Stimulated activated CD8-positive, alpha-beta memory T cell treated with anti-CD3 and anti-CD28 coated beads, Interleukin-7, amount 100 ng/mL, for 1 hour (primary cell): Measurements from ENCODE around the gene HUS1.

Experiments
- DNase-seq, 2 donors: peaks; one replicate each; pipeline ENCODE4 v3.0.0-alpha.2; 2020; ENCODE audit warnings: low read depth in 2 of 2

The HUS1 gene

GRCh38 chr7:47979832-47980181 lies 392 bp upstream of the HUS1 start:
- DNase-seq = no peak

- DNase-seq = no peak
Observed at GRCh38 chr7:47978790-47979144, 648 bp downstream of the HUS1 start.

- no peak for DNase-seq
Observed at GRCh38 chr7:47973739-47974138, 5.7 kb downstream of the HUS1 start.

GRCh38 chr7:47970761-47971160 lies 8.7 kb downstream of the HUS1 start:
- DNase-seq = no peak

- peak in 1 of 2 donors; percentile 28 for DNase-seq
Observed at GRCh38 chr7:47968847-47969774, 10.3 kb downstream of the HUS1 start.

GRCh38 chr7:47967708-47968107 lies 11.7 kb downstream of the HUS1 start:
- no peak for DNase-seq

GRCh38 chr7:47967123-47967522 lies 12.3 kb downstream of the HUS1 start:
- DNase-seq = no peak

- DNase-seq = no peak
Observed at GRCh38 chr7:47965456-47965855, 14.0 kb downstream of the HUS1 start.

GRCh38 chr7:47962262-47962661 lies 17.2 kb downstream of the HUS1 start:
- DNase-seq = no peak

- no peak for DNase-seq
Observed at GRCh38 chr7:47957156-47957555, 22.3 kb downstream of the HUS1 start.

- DNase-seq = no peak
Observed at GRCh38 chr7:47956220-47956619, 23.2 kb downstream of the HUS1 start.

GRCh38 chr7:47954231-47954911 lies 25.0 kb downstream of the HUS1 start:
- DNase-seq = no peak

- DNase-seq = no peak
Observed at GRCh38 chr7:47953822-47954221, 25.6 kb downstream of the HUS1 start.

- no peak for DNase-seq
Observed at GRCh38 chr7:47952224-47952623, 27.2 kb downstream of the HUS1 start.

GRCh38 chr7:47951374-47951773 lies 28.0 kb downstream of the HUS1 start:
- no peak for DNase-seq

GRCh38 chr7:47950714-47951113 lies 28.7 kb downstream of the HUS1 start:
- no peak for DNase-seq

GRCh38 chr7:47949703-47950102 lies 29.7 kb downstream of the HUS1 start:
- no peak for DNase-seq

- DNase-seq = no peak
Observed at GRCh38 chr7:47948141-47948790, 31.1 kb downstream of the HUS1 start, which contains the start of gene PKD1L1. Gene PKD1L1 (minus strand): TSS chr7:47948466. CDS start chr7:47948440, 26 bp downstream.

GRCh38 chr7:47947355-47947749 lies 32.1 kb downstream of the HUS1 start:
- DNase-seq = no peak

GRCh38 chr7:47946581-47947354 lies 32.6 kb downstream of the HUS1 start:
- DNase-seq = no peak

GRCh38 chr7:47945261-47946015 lies 34.0 kb downstream of the HUS1 start:
- peak; percentile 39 to 56 for DNase-seq
